ENCODE data around the gene SLC25A5.
"Not testable (repeated sequence)": the region's sequence is repeated elsewhere in the genome, so short reads cannot be mapped to it uniquely, and the experiment has no call there.

The SLC25A5 gene

GRCh38 chrX:119467842-119468550, at the start of gene SLC25A5:
Gene SLC25A5, plus strand, starts transcription at chrX:119468444. Its CDS starts 72 bp downstream, at chrX:119468516.
- Histone ChIP-seq H3K9me3 (ENCODE audit: control insufficient read depth, insufficient read depth, low read depth, low read length) (no peaks in the 10 kb centered on the region; the same call in 1 of the 2 replicates), H3K4me3 (ENCODE audit: low read depth, low read length) (peak within 1 kb of the TSS; percentile 92), H3K27me3 (ENCODE audit: control insufficient read depth, insufficient read depth, low read length) (no peaks in the 10 kb centered on the region), H3K4me1 (ENCODE audit: control insufficient read depth, insufficient read depth, low read length) (peaks cover 7% of the 10 kb centered on the region; the same call in 1 of the 2 replicates), H3K9ac (ENCODE audit: low read length) (peak within 1 kb of the TSS; percentile 96), H3K36me3 (ENCODE audit: control insufficient read depth, insufficient read depth, low read length) (peaks cover 21% of the 10 kb centered on the region), H3K27ac (ENCODE audit: low read depth, low read length) (peak within 1 kb of the TSS; percentile 87; the same call in 1 of the 2 replicates)

GRCh38 chrX:119419146-119419545, 49.1 kb upstream of the SLC25A5 start:
- no peaks in the 10 kb centered on the region; the same call in 1 of the 2 replicates for H3K4me1 ChIP-seq (ENCODE audit: control insufficient read depth, insufficient read depth, low read length)
- peaks cover 3% of the 10 kb centered on the region; the same call in 1 of the 2 replicates for H3K9me3 ChIP-seq (ENCODE audit: control insufficient read depth, insufficient read depth, low read depth, low read length)
- H3K4me3 ChIP-seq (ENCODE audit: low read depth, low read length) = no peak overlapping the region
- no peak overlapping the region for H3K27ac ChIP-seq (ENCODE audit: low read depth, low read length)
- no peaks in the 10 kb centered on the region for H3K27me3 ChIP-seq (ENCODE audit: control insufficient read depth, insufficient read depth, low read length)
- no peaks in the 10 kb centered on the region; the same call in 1 of the 2 replicates for H3K36me3 ChIP-seq (ENCODE audit: control insufficient read depth, insufficient read depth, low read length)
- H3K9ac ChIP-seq (ENCODE audit: low read length) = no peak overlapping the region

- peaks cover 6% of the 10 kb centered on the region; the same call in 1 of the 2 replicates for H3K4me1 ChIP-seq (ENCODE audit: control insufficient read depth, insufficient read depth, low read length)
- H3K27ac ChIP-seq (ENCODE audit: low read depth, low read length) = no peak overlapping the region
- H3K9me3 ChIP-seq (ENCODE audit: control insufficient read depth, insufficient read depth, low read depth, low read length) = peaks cover 3% of the 10 kb centered on the region; the same call in 1 of the 2 replicates
- no peak overlapping the region for H3K9ac ChIP-seq (ENCODE audit: low read length)
- no peaks in the 10 kb centered on the region; the same call in 1 of the 2 replicates for H3K36me3 ChIP-seq (ENCODE audit: control insufficient read depth, insufficient read depth, low read length)
- H3K27me3 ChIP-seq (ENCODE audit: control insufficient read depth, insufficient read depth, low read length) = no peaks in the 10 kb centered on the region
- H3K4me3 ChIP-seq (ENCODE audit: low read depth, low read length) = no peak overlapping the region
Measured at GRCh38 chrX:119419898-119420297, 48.3 kb upstream of the SLC25A5 start.

GRCh38 chrX:119421016-119421705, 47.1 kb upstream of the SLC25A5 start:
- Histone ChIP-seq H3K4me1 (ENCODE audit: control insufficient read depth, insufficient read depth, low read length) (peaks cover 15% of the 10 kb centered on the region; the same call in 1 of the 2 replicates), H3K9ac (ENCODE audit: low read length) (no peak overlapping the region)

GRCh38 chrX:119423631-119424030, 44.6 kb upstream of the SLC25A5 start:
- Histone ChIP-seq H3K9ac (ENCODE audit: low read length) (no peak overlapping the region), H3K36me3 (ENCODE audit: control insufficient read depth, insufficient read depth, low read length) (peaks cover 3% of the 10 kb centered on the region; the same call in 1 of the 2 replicates), H3K27me3 (ENCODE audit: control insufficient read depth, insufficient read depth, low read length) (no peaks in the 10 kb centered on the region), H3K9me3 (ENCODE audit: control insufficient read depth, insufficient read depth, low read depth, low read length) (peaks cover 6% of the 10 kb centered on the region), H3K27ac (ENCODE audit: low read depth, low read length) (no peak overlapping the region), H3K4me1 (ENCODE audit: control insufficient read depth, insufficient read depth, low read length) (peaks cover 20% of the 10 kb centered on the region; the same call in 1 of the 2 replicates), H3K4me3 (ENCODE audit: low read depth, low read length) (no peak overlapping the region)

More at GRCh38 chrX:119421016-119421705, 47.1 kb upstream of the SLC25A5 start:
- H3K27me3 ChIP-seq (ENCODE audit: control insufficient read depth, insufficient read depth, low read length) = no peaks in the 10 kb centered on the region
- H3K27ac ChIP-seq (ENCODE audit: low read depth, low read length) = no peak overlapping the region
- no peak overlapping the region for H3K4me3 ChIP-seq (ENCODE audit: low read depth, low read length)
- H3K9me3 ChIP-seq (ENCODE audit: control insufficient read depth, insufficient read depth, low read depth, low read length) = peaks cover 3% of the 10 kb centered on the region; the same call in 1 of the 2 replicates
- H3K36me3 ChIP-seq (ENCODE audit: control insufficient read depth, insufficient read depth, low read length) = no peaks in the 10 kb centered on the region; the same call in 1 of the 2 replicates

GRCh38 chrX:119424999-119425398, 43.2 kb upstream of the SLC25A5 start:
- H3K9ac ChIP-seq (ENCODE audit: low read length) = no peak overlapping the region

GRCh38 chrX:119427024-119427794, 41.0 kb upstream of the SLC25A5 start:
- Histone ChIP-seq H3K9ac (ENCODE audit: low read length) (no peak overlapping the region), H3K4me1 (ENCODE audit: control insufficient read depth, insufficient read depth, low read length) (peaks cover 20% of the 10 kb centered on the region; the same call in 1 of the 2 replicates), H3K9me3 (ENCODE audit: control insufficient read depth, insufficient read depth, low read depth, low read length) (peaks cover 5% of the 10 kb centered on the region), H3K27me3 (ENCODE audit: control insufficient read depth, insufficient read depth, low read length) (no peaks in the 10 kb centered on the region), H3K27ac (ENCODE audit: low read depth, low read length) (no peak overlapping the region), H3K36me3 (ENCODE audit: control insufficient read depth, insufficient read depth, low read length) (peaks cover 3% of the 10 kb centered on the region; the same call in 1 of the 2 replicates), H3K4me3 (ENCODE audit: low read depth, low read length) (no peak overlapping the region)

More at GRCh38 chrX:119424999-119425398, 43.2 kb upstream of the SLC25A5 start:
- Histone ChIP-seq H3K27ac (ENCODE audit: low read depth, low read length) (no peak overlapping the region), H3K27me3 (ENCODE audit: control insufficient read depth, insufficient read depth, low read length) (no peaks in the 10 kb centered on the region), H3K4me3 (ENCODE audit: low read depth, low read length) (no peak overlapping the region), H3K4me1 (ENCODE audit: control insufficient read depth, insufficient read depth, low read length) (peaks cover 20% of the 10 kb centered on the region; the same call in 1 of the 2 replicates), H3K36me3 (ENCODE audit: control insufficient read depth, insufficient read depth, low read length) (peaks cover 3% of the 10 kb centered on the region; the same call in 1 of the 2 replicates), H3K9me3 (ENCODE audit: control insufficient read depth, insufficient read depth, low read depth, low read length) (peaks cover 5% of the 10 kb centered on the region)

- H3K27me3 ChIP-seq (ENCODE audit: control insufficient read depth, insufficient read depth, low read length) = no peaks in the 10 kb centered on the region
- peaks cover 20% of the 10 kb centered on the region; the same call in 1 of the 2 replicates for H3K4me1 ChIP-seq (ENCODE audit: control insufficient read depth, insufficient read depth, low read length)
- peaks cover 5% of the 10 kb centered on the region for H3K9me3 ChIP-seq (ENCODE audit: control insufficient read depth, insufficient read depth, low read depth, low read length)
- H3K36me3 ChIP-seq (ENCODE audit: control insufficient read depth, insufficient read depth, low read length) = peaks cover 3% of the 10 kb centered on the region; the same call in 1 of the 2 replicates
- H3K27ac ChIP-seq (ENCODE audit: low read depth, low read length) = no peak overlapping the region
- H3K9ac ChIP-seq (ENCODE audit: low read length) = no peak overlapping the region
- H3K4me3 ChIP-seq (ENCODE audit: low read depth, low read length) = no peak overlapping the region
Measured at GRCh38 chrX:119427795-119428185, 40.5 kb upstream of the SLC25A5 start.

GRCh38 chrX:119429471-119429870, 38.8 kb upstream of the SLC25A5 start:
- no peaks in the 10 kb centered on the region for H3K27me3 ChIP-seq (ENCODE audit: control insufficient read depth, insufficient read depth, low read length)
- peaks cover 18% of the 10 kb centered on the region; the same call in 1 of the 2 replicates for H3K4me1 ChIP-seq (ENCODE audit: control insufficient read depth, insufficient read depth, low read length)
- H3K4me3 ChIP-seq (ENCODE audit: low read depth, low read length) = no peak overlapping the region
- no peak overlapping the region for H3K9ac ChIP-seq (ENCODE audit: low read length)
- H3K27ac ChIP-seq (ENCODE audit: low read depth, low read length) = no peak overlapping the region
- H3K36me3 ChIP-seq (ENCODE audit: control insufficient read depth, insufficient read depth, low read length) = peaks cover 3% of the 10 kb centered on the region; the same call in 1 of the 2 replicates
- H3K9me3 ChIP-seq (ENCODE audit: control insufficient read depth, insufficient read depth, low read depth, low read length) = peaks cover 12% of the 10 kb centered on the region

- H3K27me3 ChIP-seq (ENCODE audit: control insufficient read depth, insufficient read depth, low read length); H3K36me3 ChIP-seq (ENCODE audit: control insufficient read depth, insufficient read depth, low read length); H3K9me3 ChIP-seq (ENCODE audit: control insufficient read depth, insufficient read depth, low read depth, low read length); H3K27ac ChIP-seq (ENCODE audit: low read depth, low read length); H3K4me1 ChIP-seq (ENCODE audit: control insufficient read depth, insufficient read depth, low read length): not testable (repeated sequence)
- peak overlapping the region; percentile 58 for H3K9ac ChIP-seq (ENCODE audit: low read length)
- peak overlapping the region; percentile 40 for H3K4me3 ChIP-seq (ENCODE audit: low read depth, low read length)
Measured at GRCh38 chrX:119441295-119441694, 26.9 kb upstream of the SLC25A5 start.

Measured in HUES6 (cell line).